K562 (cell line): ENCODE data around the gene SRPK2. TPM values are rescaled to one million over a fixed set of nuclear protein-coding genes. Genes with fewer than 3 reads are reported as not detected.

Experiments
- CC2D1A ChIP-seq: fragments of 450-650 bp; IDR thresholded peaks from 2 replicates; pipeline ENCODE4 v1.6.1; 2017; ENCODE audit warnings: mild to moderate bottlenecking
- ESRRA ChIP-seq: fragments of 450-650 bp; IDR thresholded peaks from 2 replicates; pipeline ENCODE4 v1.6.1; 2014; ENCODE audit warnings: low read depth, mild to moderate bottlenecking, moderate library complexity, borderline replicate concordance
- GTF2E2 ChIP-seq: fragments of 200-800 bp; sonication (Bioruptor generic); IDR thresholded peaks from 2 replicates; pipeline ENCODE4 v1.6.1; 2016; ENCODE audit warnings: missing genetic modification characterization, missing compliant biosample characterization
- HOMEZ ChIP-seq: fragments of 250-450 bp; sonication (Bioruptor Pico); IDR thresholded peaks from 2 replicates; pipeline ENCODE4 v1.4.0; 2020; ENCODE audit warnings: mild to moderate bottlenecking, moderate library complexity
- LCOR ChIP-seq: sonication (generic); formaldehyde crosslinking; IDR thresholded peaks from 2 replicates; pipeline ENCODE4 v1.8.0; 2022; ENCODE audit warnings: mild to moderate bottlenecking, missing genetic modification reagents
- NFE2 ChIP-seq: IDR thresholded peaks from 2 replicates; pipeline ENCODE4 v1.6.1; 2014; ENCODE audit warnings: antibody characterized with exemption, low read depth
- PHB ChIP-seq: fragments of 250-450 bp; sonication (Bioruptor Pico); IDR thresholded peaks from 2 replicates; pipeline ENCODE4 v1.5.0; 2021
- PRDM10 ChIP-seq: fragments of 450-650 bp; IDR thresholded peaks from 2 replicates; pipeline ENCODE4 v1.6.1; 2018; ENCODE audit not compliant: partially characterized antibody
- PTTG1 ChIP-seq: fragments of 450-650 bp; IDR thresholded peaks from 2 replicates; pipeline ENCODE4 v1.6.1; 2016; ENCODE audit warnings: low read depth, mild to moderate bottlenecking, missing genetic modification characterization, missing compliant biosample characterization
- SMAD1 ChIP-seq: fragments of 150-350 bp; IDR thresholded peaks from 2 replicates; pipeline ENCODE4 v1.6.1; 2014; ENCODE audit warnings: low read length, low read depth; ENCODE audit not compliant: partially characterized antibody
- STAT6 ChIP-seq: sonication (generic); formaldehyde crosslinking; IDR thresholded peaks from 2 replicates; pipeline ENCODE4 v1.8.1; 2023; ENCODE audit warnings: mild to moderate bottlenecking, missing genetic modification reagents
- THAP7 ChIP-seq: fragments of 250-450 bp; sonication (Bioruptor Pico); IDR thresholded peaks from 2 replicates; pipeline ENCODE4 v1.5.0; 2021
- XRCC4 ChIP-seq: IDR thresholded peaks from one replicate; pipeline ENCODE4 v1.6.1; 2011; ENCODE audit not compliant: insufficient read depth, insufficient read length; ENCODE audit errors: extremely low read depth
- ZC3H4 ChIP-seq: sonication (generic); formaldehyde crosslinking; IDR thresholded peaks from 2 replicates; pipeline ENCODE4 v1.9.0; 2021; ENCODE audit warnings: missing genetic modification reagents, borderline replicate concordance
- ZNF253 ChIP-seq: fragments of 250-450 bp; sonication (Bioruptor Pico); conservative IDR thresholded peaks from 2 replicates; pipeline ENCODE4 v1.6.1; 2021; ENCODE audit warnings: mild to moderate bottlenecking
- ZNF282 ChIP-seq: sonication (generic); formaldehyde crosslinking; IDR thresholded peaks from 2 replicates; pipeline ENCODE4 v1.8.1; 2023; ENCODE audit warnings: missing genetic modification reagents
- ZNF354B ChIP-seq: fragments of 250-450 bp; sonication (Bioruptor Pico); IDR thresholded peaks from 2 replicates; pipeline ENCODE4 v1.4.0; 2020
- ZNF384 ChIP-seq: IDR thresholded peaks from 2 replicates; pipeline ENCODE4 v1.6.1; 2012; ENCODE audit warnings: low read depth, low read length, improper control_type of control experiment
- ZNF511 ChIP-seq: sonication (generic); formaldehyde crosslinking; IDR thresholded peaks from 2 replicates; pipeline ENCODE4 v1.8.0; 2022; ENCODE audit warnings: mild to moderate bottlenecking, missing genetic modification reagents
- ZNF589 ChIP-seq: fragments of 200-800 bp; sonication (Bioruptor generic); IDR thresholded peaks from 2 replicates; pipeline ENCODE4 v1.6.1; 2016; ENCODE audit warnings: low read depth, missing genetic modification characterization, missing compliant biosample characterization
- ZNF766 ChIP-seq: fragments of 200-800 bp; sonication (Bioruptor generic); conservative IDR thresholded peaks from 2 replicates; pipeline ENCODE4 v1.6.1; 2016; ENCODE audit warnings: missing genetic modification characterization, missing compliant biosample characterization
- ZNF77 ChIP-seq: fragments of 250-450 bp; sonication (Bioruptor Pico); IDR thresholded peaks from 2 replicates; pipeline ENCODE4 v1.5.0; 2020
- polyA plus RNA-seq, 8 experiments: library from polyadenylated mRNA; depleted of rRNA in 4 of 8; stranded (reverse) in 5 of 8; unstranded in 3 of 8; fragments of >200 nt; fragmentation: Nextera tagmentation in 2 of 8; fragmentation: Illumina TruSeq in 1 of 8; extraction: Ambion mirVana in 2 of 8; extraction: Trizol in 1 of 8; gene quantifications; 2 replicates each; pipeline versions ENCODE4 v1.2.1 to v1.2.3, GENCODE V29; 2011 to 2014; ENCODE audit warnings: inconsistent platforms in 1 of 8, missing spikeins in 1 of 8
- total RNA-seq, 7 experiments: library from RNA; depleted of rRNA in 6 of 7; stranded (reverse); fragments of >200 nt in 6 of 7; fragmentation: Illumina TruSeq in 2 of 7; extraction: Trizol in 2 of 7; gene quantifications; 2 replicates each; pipeline versions ENCODE4 v1.2.1 to v1.2.3, GENCODE V29; 2011 to 2021; ENCODE audit warnings: low replicate concordance in 1 of 7

SRPK2 gene
- total and polyA plus RNA-seq, 9 of the 15 experiments (the other 6 are each of a cell fraction or from before 2014, with no cell fraction given), result 21.5 to 44.7 (median 33.3) TPM

GRCh38 chr7:105284014-105284413 lies 104.7 kb downstream of the SRPK2 start (continued):
- TF ChIP-seq PRDM10 (no peak), ZNF766 (CRISPR knock-in tag) (peak; percentile 64), ZNF253 (no peak), PTTG1 (tag) (no peak), ESRRA (peak; percentile 99), ZNF282 (no peak), CC2D1A (no peak), ZC3H4 (CRISPR knock-in tag) (no peak), THAP7 (CRISPR knock-in tag) (no peak), NFE2 (0 out of 2 replicates have a peak, but pooled peaks have one; percentile 33), HOMEZ (CRISPR knock-in tag) (no peak), ZNF589 (CRISPR knock-in tag) (no peak), ZNF77 (no peak), SMAD1 (no peak), STAT6 (no peak), LCOR (no peak), ZNF384 (no peak), PHB (no peak), XRCC4 (no peak), GTF2E2 (tag) (no peak), ZNF354B (CRISPR knock-in tag) (no peak), ZNF511 (CRISPR knock-in tag) (no peak)
